Transverse colon (tissue), 4 donors: ENCODE measurements around the gene SHB. TPM values are rescaled to one million over a fixed set of nuclear protein-coding genes. Genes with fewer than 3 reads are reported as not detected.

Experiments used
- DNase-seq: peaks from one replicate; pipeline ENCODE4 v3.0.0-alpha.2; 2019
- H3K27ac ChIP-seq, 4 donors: fragments of 200-600 bp; sonication (generic); 2 replicates each; pipeline ENCODE4 v1.5.1; 2016 to 2018; ENCODE audit warnings: inconsistent platforms in 4 of 4
- H3K27me3 ChIP-seq: fragments of 200-600 bp; sonication (generic); 2 replicates; pipeline ENCODE4 v1.5.1; 2017; ENCODE audit warnings: inconsistent platforms
- H3K36me3 ChIP-seq, 4 donors: fragments of 200-600 bp; sonication (generic); 2 replicates each; pipeline ENCODE4 v1.5.1; 2017 to 2019; ENCODE audit warnings: inconsistent platforms in 4 of 4
- H3K4me1 ChIP-seq, 4 donors: fragments of 200-600 bp; sonication (generic); 2 replicates each; pipeline ENCODE4 v1.5.1; 2017 to 2020; ENCODE audit warnings: inconsistent platforms in 4 of 4
- H3K4me3 ChIP-seq, 4 donors: fragments of 200-600 bp; sonication (generic); 1 replicate in 1 of 4; 2 replicates in 3 of 4; pipeline versions ENCODE4 v1.5.1 to v1.6.1; 2017 to 2019; ENCODE audit warnings: inconsistent platforms in 4 of 4
- H3K9me3 ChIP-seq, 2 donors: fragments of 200-600 bp; sonication (generic); 2 replicates each; pipeline ENCODE4 v1.5.1; 2017 to 2019; ENCODE audit warnings: inconsistent platforms in 2 of 2
- EP300 ChIP-seq: sonication (generic); formaldehyde crosslinking; IDR thresholded peaks from one replicate; pipeline ENCODE4 v1.6.1; 2017; ENCODE audit warnings: antibody characterized with exemption, low read depth
- POLR2A ChIP-seq: fragments of 450-650 bp; IDR thresholded peaks from one replicate; pipeline ENCODE4 v1.6.1; 2016; ENCODE audit warnings: antibody characterized with exemption, mild to moderate bottlenecking, moderate library complexity
- POLR2AphosphoS5 ChIP-seq, 3 donors: sonication (generic); formaldehyde crosslinking; IDR thresholded peaks; one replicate each; pipeline ENCODE4 v1.6.1; 2016; ENCODE audit warnings: antibody characterized with exemption in 3 of 3
- WGBS, 2 donors: methylation state at CpG; one replicate each; pipeline ENCODE4 v1.1.5; 2018; ENCODE audit warnings: low coverage in 1 of 2; 5-methylcytosine and 5-hydroxymethylcytosine counted together
- in situ Hi-C, 4 donors: fragments of 200-750 bp; cut with MboI; loops; one replicate each; pipeline versions ENCODE4 v1.15.0 to v1.15.1; 2017; ENCODE audit warnings: low sequenced_read_pairs in 3 of 4, low pct_ligation_motif_present in 1 of 4, low pct_unique_long_range_greater_than_20kb in 1 of 4
- intact Hi-C: fragments of 100-400 bp; cut with DNase I; formaldehyde crosslinking; loops from one replicate; pipeline ENCODE4 v1.15.1; 2023; ENCODE audit warnings: low total_unique reads
- total RNA-seq, 4 donors: library from RNA; depleted of rRNA; stranded (reverse); fragments of >200 nt; gene quantifications; one replicate each; pipeline ENCODE4 v1.1.0, GENCODE V29; 2016
- TF ChIP-seq, protein P1 (sequence below), 5 experiments: fragments of 200-600 bp in 3 of 5; fragments of 450-650 bp in 2 of 5; sonication (generic) in 3 of 5; IDR thresholded peaks; 1 replicate in 2 of 5; 2 replicates in 3 of 5; pipeline ENCODE4 v1.5.1; 2016 to 2017; ENCODE audit warnings: antibody characterized with exemption in 5 of 5, inconsistent platforms in 3 of 5, mild to moderate bottlenecking in 2 of 5, moderate library complexity in 1 of 5

SHB gene
- total RNA-seq, 4 donors from 2014 or later = 11.9 to 33.7 (median 22.2) TPM

GRCh38 chr9:37909326-37909725, 159.7 kb downstream of the SHB start:
- in situ Hi-C loops (loop anchor here (5.0 to 25.0 kb wide), 8 partner anchors 153 to 503 kb away; partner anchors contain the start of genes TOMM5 (in 2 of the 4), FBXO10 (in 1 of the 4), IGFBPL1 (in 1 of the 4) and POLR1E (in 1 of the 4)), intact Hi-C loops (no loop called here)
- no peaks in the 10 kb centered on the region for H3K27me3 ChIP-seq
- H3K4me1 ChIP-seq = peaks cover 5 to 9% (median 7%) of the 10 kb centered on the region in 4 donors
- TF ChIP-seq POLR2A (no peak), EP300 (no peak), POLR2AphosphoS5 (IDR thresholded peaks at IDR 0.05) (no peak)
- TF ChIP-seq, protein P1, sequence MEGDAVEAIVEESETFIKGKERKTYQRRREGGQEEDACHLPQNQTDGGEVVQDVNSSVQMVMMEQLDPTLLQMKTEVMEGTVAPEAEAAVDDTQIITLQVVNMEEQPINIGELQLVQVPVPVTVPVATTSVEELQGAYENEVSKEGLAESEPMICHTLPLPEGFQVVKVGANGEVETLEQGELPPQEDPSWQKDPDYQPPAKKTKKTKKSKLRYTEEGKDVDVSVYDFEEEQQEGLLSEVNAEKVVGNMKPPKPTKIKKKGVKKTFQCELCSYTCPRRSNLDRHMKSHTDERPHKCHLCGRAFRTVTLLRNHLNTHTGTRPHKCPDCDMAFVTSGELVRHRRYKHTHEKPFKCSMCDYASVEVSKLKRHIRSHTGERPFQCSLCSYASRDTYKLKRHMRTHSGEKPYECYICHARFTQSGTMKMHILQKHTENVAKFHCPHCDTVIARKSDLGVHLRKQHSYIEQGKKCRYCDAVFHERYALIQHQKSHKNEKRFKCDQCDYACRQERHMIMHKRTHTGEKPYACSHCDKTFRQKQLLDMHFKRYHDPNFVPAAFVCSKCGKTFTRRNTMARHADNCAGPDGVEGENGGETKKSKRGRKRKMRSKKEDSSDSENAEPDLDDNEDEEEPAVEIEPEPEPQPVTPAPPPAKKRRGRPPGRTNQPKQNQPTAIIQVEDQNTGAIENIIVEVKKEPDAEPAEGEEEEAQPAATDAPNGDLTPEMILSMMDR (IDR thresholded peaks at IDR 0.05) = no peak
- WGBS, 2 donors = 96 to 100% methylated on average over 1 to 3 of the region's 3 CpGs
- H3K27ac ChIP-seq = no peak overlapping the region
- no peak for DNase-seq
- H3K9me3 ChIP-seq = no peaks in the 10 kb centered on the region
- H3K36me3 ChIP-seq = no peaks in the 10 kb centered on the region
- no peak overlapping the region for H3K4me3 ChIP-seq

DNA sequence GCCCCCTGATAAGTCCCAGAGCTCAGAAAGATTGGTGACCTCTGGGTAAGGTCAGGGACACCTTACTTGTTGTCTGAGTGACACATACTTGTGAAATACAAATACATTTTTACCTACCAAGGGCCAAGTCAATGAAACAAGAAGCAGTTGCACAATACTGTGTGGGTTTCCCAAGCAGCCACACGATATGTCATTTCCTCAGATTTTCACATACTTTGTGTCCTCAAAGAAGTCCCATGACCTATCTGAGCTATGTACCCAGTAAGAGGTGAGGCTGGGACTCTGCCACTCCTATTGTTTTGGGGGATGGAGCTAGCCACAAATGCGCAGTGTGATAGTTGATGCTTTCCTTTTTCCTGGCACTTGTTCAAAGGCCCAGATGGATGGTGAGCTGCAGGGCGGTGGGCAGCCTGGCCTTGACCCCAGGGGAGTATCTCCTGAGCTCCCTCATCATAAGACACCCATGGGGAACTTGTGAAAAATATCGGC, 160.3 kb downstream of the SHB start:
- H3K36me3 ChIP-seq = no peaks in the 10 kb centered on the region
- DNase-seq = no peak
- intact Hi-C loops = no loop called here
- WGBS, 2 donors = 63 to 75% methylated on average over 1 to 4 of the region's 4 CpGs
- no peaks in the 10 kb centered on the region for H3K9me3 ChIP-seq
- H3K27ac ChIP-seq = no peak overlapping the region
- in situ Hi-C loops = loop anchor here (5.0 to 25.0 kb wide), 8 partner anchors 154 to 504 kb away; partner anchors contain the start of genes TOMM5 (in 2 of the 4), FBXO10 (in 1 of the 4), IGFBPL1 (in 1 of the 4) and POLR1E (in 1 of the 4)
- TF ChIP-seq, protein P1 (IDR thresholded peaks at IDR 0.05) = no peak
- TF ChIP-seq POLR2A (no peak), EP300 (no peak), POLR2AphosphoS5 (IDR thresholded peaks at IDR 0.05) (no peak)
- peaks cover 5 to 9% (median 7%) of the 10 kb centered on the region in 4 donors for H3K4me1 ChIP-seq
- no peak overlapping the region for H3K4me3 ChIP-seq
- H3K27me3 ChIP-seq = no peaks in the 10 kb centered on the region

GRCh38 chr9:37908283-37908682, 160.7 kb downstream of the SHB start:
- Histone ChIP-seq H3K36me3 (no peaks in the 10 kb centered on the region), H3K4me1 (peaks cover 5 to 9% (median 8%) of the 10 kb centered on the region in 4 donors), H3K9me3 (no peaks in the 10 kb centered on the region), H3K27ac (no peak overlapping the region), H3K27me3 (no peaks in the 10 kb centered on the region), H3K4me3 (no peak overlapping the region)
- WGBS, 2 donors = 87 to 92% methylated on average over 4 of the region's 4 CpGs
- in situ Hi-C loops (loop anchor here (5.0 to 25.0 kb wide), 8 partner anchors 154 to 504 kb away; partner anchors contain the start of genes TOMM5 (in 2 of the 4), FBXO10 (in 1 of the 4), IGFBPL1 (in 1 of the 4) and POLR1E (in 1 of the 4)), intact Hi-C loops (no loop called here)
- TF ChIP-seq POLR2AphosphoS5 (IDR thresholded peaks at IDR 0.05) = no peak
- TF ChIP-seq, protein P1 (IDR thresholded peaks at IDR 0.05) = no peak
- no peak for TF ChIP-seq EP300
- no peak for TF ChIP-seq POLR2A
- no peak for DNase-seq

DNA sequence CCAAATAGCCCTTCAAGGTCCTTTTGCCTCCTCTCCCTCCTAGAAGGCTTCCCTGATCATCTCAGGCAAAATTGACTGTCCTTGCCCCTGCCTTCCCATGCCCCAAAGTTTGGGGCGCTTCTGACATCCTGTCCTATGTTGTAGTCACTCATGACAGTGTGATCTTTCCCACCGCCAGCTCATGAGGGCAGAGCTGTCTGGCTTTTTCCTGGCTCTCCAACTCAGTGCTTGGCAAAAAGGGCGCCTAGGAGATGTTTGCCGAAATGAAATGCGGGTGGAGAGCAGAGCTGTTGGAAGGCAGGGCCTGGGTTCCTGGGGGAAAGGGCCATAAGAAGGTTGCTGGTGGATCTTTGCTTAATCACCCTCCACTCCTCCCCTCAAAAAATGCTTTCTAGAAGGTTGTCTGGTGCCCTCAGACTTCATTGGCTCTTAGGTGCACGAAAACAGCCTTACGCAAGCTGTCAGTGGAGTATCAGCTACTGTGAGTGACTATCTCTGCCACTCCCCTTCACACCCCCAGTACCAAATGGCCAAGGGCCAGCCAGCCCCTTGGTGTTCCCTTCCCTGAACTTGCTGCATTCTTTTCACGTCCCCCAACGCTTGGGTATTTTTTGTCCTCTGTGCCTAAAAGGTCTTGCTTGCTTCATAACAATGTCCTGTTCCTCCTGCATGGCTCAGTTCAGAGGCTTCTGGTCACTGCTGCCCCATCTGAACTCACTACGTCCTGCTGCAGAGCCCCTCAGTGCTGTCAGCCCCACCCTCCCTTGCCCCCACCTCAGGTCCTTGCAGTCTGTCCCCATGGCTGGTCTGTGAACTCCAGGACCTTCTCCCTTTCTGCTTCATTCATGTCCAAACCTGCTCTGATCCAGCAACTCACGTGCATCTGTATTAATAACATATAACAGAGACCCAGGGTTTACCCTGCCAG, 162.5 kb downstream of the SHB start:
- intact Hi-C loops (no loop called here), in situ Hi-C loops (loop anchor here (5.0 to 25.0 kb wide), 8 partner anchors 156 to 506 kb away; partner anchors contain the start of genes TOMM5 (in 2 of the 4), FBXO10 (in 1 of the 4), IGFBPL1 (in 1 of the 4) and POLR1E (in 1 of the 4))
- Histone ChIP-seq H3K36me3 (no peaks in the 10 kb centered on the region), H3K27ac (no peak overlapping the region), H3K4me1 (peaks cover 13 to 23% (median 21%) of the 10 kb centered on the region in 4 donors), H3K9me3 (no peaks in the 10 kb centered on the region), H3K27me3 (no peaks in the 10 kb centered on the region), H3K4me3 (no peak overlapping the region)
- no peak for TF ChIP-seq EP300
- TF ChIP-seq POLR2AphosphoS5 (IDR thresholded peaks at IDR 0.05) = no peak
- TF ChIP-seq, protein P1 (IDR thresholded peaks at IDR 0.05) = no peak
- no peak for TF ChIP-seq POLR2A
- 85 to 88% methylated on average over 4 to 11 of the region's 11 CpGs for WGBS, 2 donors
- DNase-seq = no peak
